ENCODE results near the gene TXNDC5.

Gene TXNDC5

GRCh38 chr6:7848229-7848628 lies 62.4 kb downstream of the TXNDC5 start:
- DNase-seq: no peak

- no peak for DNase-seq
Measured at GRCh38 chr6:7846966-7847818, 63.4 kb downstream of the TXNDC5 start.

GRCh38 chr6:7841781-7842468 lies 68.7 kb downstream of the TXNDC5 start:
- no peak for DNase-seq

DNA sequence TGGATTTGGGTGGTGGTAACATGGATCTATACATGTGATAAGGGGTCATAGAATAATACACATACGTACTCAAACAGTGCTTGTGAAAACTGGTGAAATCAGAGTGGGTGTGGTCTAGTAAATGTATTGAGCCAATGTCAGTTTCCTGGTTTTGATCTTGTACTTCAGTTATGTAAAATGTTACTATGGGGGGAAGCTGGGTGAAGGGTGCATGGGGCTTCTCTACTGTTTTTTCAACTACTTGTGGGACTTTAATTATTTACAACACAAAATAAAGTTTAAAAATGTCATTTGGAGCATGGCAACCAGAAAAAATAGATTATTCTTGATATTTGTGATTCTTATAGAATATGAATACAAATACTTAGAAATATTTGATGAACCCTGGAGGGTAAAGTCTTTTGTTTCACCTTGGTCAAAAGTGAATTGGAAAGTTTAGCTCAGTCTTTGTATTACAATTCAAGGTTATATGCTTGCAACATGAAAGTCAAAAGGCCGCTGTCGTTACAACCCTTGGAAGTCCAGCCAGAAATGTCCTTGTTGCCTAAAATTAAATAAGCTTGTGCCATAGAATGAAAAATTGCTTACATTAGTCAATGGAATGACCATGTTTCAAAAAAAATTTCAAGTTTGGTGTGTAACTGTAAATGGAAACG lies 74.1 kb downstream of the TXNDC5 start:
- DNase-seq: no peak

DNA sequence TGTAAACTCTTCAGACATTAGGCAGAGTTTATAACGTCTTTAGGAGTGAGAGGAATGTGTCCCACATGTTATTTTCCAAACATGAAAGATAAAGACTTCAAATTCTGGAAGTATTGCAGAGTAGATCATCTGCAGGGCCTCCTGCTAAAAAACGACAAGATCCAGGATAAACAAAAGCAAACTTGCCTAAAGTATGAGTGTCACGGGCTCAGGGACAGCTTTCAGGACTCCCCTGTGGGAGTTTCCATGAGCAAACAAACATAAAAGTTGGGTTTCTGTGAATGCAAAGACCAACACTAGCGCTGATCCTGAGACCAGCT lies 76.9 kb downstream of the TXNDC5 start:
- no peak for DNase-seq

DNA sequence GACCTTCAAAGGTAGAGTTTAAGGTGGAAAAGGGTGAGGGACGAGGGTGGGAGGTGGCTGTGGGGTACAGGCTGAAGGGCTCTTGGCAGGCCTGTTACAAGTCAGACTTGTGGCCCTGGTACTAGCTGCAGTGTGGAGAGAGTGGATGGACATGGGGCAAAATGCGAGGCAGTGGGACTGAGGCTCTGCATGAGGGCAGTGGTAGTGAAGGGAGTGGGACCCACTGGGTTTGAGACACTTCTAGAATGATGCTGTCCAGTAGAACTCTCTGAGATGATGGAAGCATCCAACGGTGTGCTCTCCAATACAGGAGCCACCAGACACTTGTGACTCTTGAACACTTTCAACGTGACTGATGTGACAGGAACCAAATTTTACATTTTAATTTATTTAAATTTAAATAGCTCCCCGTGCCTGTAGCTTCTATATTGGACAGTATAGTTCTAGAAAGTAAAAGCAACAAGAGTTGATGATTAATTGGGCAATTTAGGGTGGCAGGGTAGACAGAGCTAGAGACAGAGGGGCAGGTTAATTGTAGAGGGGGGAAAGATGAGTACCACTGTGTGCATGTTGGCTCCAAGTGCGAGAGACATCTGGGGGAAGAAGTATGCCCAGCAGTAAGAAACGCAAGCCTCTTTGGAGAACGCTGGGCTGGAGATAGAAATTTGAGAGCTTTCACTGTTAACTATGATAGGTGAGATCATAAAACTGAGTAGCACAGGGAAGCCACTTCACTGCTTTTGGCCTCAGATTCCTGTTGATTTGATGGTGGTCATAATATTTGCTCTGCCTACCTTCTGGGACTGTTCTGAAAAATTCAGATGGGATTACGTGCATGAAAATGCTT lies 77.5 kb downstream of the TXNDC5 start:
- DNase-seq: no peak

Data from activated CD4-positive, alpha-beta T cell treated with anti-CD3 and anti-CD28 coated beads, Interleukin-2, amount 50 U/mL, for 48 hours (primary cell).